ENCODE measurements around the gene PIK3R3. TPM values are rescaled to one million over a fixed set of nuclear protein-coding genes. Genes with fewer than 3 reads are reported as not detected.

PIK3R3 gene
- total and polyA plus RNA-seq, 9 donors = 3.6 to 20.3 (median 10.7) TPM

- intact Hi-C loops (cut with DNase I) = no loop called here
- 41 to 71% (median 61%) methylated on average over 1 of the region's 1 CpG for WGBS, 3 donors
- Histone ChIP-seq H3K36me3 (no peaks in the 10 kb centered on the region), H3K27ac (no peak overlapping the region), H3K9me3 (no peaks in the 10 kb centered on the region), H3K4me1 (ENCODE audit: insufficient read depth) (peaks cover 4% of the 10 kb centered on the region), H3K4me3 (no peak overlapping the region), H3K27me3 (no peaks in the 10 kb centered on the region)
- TF ChIP-seq POLR2A (IDR thresholded peaks at IDR 0.05) = no peak
- no peak for TF ChIP-seq CTCF (IDR thresholded peaks at IDR 0.05)
- no peak for TF ChIP-seq EP300 (IDR thresholded peaks at IDR 0.05)
- no peak for DNase-seq
Observed at GRCh38 chr1:46064708-46065107, 67.7 kb downstream of the PIK3R3 start.

- no peak overlapping the region for H3K4me3 ChIP-seq
- no peaks in the 10 kb centered on the region for H3K27me3 ChIP-seq
- intact Hi-C loops (cut with DNase I) = no loop called here
- TF ChIP-seq CTCF (IDR thresholded peaks at IDR 0.05) = no peak
- DNase-seq = no peak
- H3K36me3 ChIP-seq = no peaks in the 10 kb centered on the region
- H3K4me1 ChIP-seq (ENCODE audit: insufficient read depth) = peaks cover 3% of the 10 kb centered on the region
- H3K9me3 ChIP-seq = no peaks in the 10 kb centered on the region
- 60 to 80% (median 67%) methylated on average over 4 of the region's 4 CpGs for WGBS, 3 donors
- no peak overlapping the region for H3K27ac ChIP-seq
Observed at GRCh38 chr1:46062651-46063319, 69.6 kb downstream of the PIK3R3 start.

DNA sequence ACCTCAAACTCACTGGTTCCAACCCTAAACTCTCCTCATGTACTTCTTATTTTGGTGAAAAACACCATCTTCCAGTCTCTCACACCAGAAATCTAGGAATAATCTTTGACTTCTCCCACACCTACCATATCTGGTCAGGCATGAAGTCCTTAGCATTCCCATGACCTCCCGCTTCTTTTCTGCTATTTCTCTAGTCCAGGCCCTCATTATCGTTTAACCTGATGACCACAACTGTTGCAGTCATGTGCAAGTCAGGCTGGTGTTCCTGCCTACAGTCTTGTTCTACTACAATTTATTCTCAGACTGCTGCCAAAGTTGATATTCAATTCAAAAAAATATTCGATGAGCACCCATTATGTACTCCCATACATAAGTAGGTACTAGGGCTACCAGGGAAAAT is 71.3 kb downstream of the PIK3R3 start:
- H3K4me3 ChIP-seq = no peak overlapping the region
- H3K36me3 ChIP-seq = no peaks in the 10 kb centered on the region
- no peaks in the 10 kb centered on the region for H3K9me3 ChIP-seq
- DNase-seq = no peak
- H3K27me3 ChIP-seq = no peaks in the 10 kb centered on the region
- peaks cover 3% of the 10 kb centered on the region for H3K4me1 ChIP-seq (ENCODE audit: insufficient read depth)
- intact Hi-C loops (cut with DNase I) = no loop called here
- no peak for TF ChIP-seq CTCF (IDR thresholded peaks at IDR 0.05)
- TF ChIP-seq EP300 (IDR thresholded peaks at IDR 0.05) = no peak
- no peak for TF ChIP-seq POLR2A (IDR thresholded peaks at IDR 0.05)
- 64 to 83% (median 80%) methylated on average over 3 of the region's 3 CpGs for WGBS, 3 donors
- no peak overlapping the region for H3K27ac ChIP-seq

DNA sequence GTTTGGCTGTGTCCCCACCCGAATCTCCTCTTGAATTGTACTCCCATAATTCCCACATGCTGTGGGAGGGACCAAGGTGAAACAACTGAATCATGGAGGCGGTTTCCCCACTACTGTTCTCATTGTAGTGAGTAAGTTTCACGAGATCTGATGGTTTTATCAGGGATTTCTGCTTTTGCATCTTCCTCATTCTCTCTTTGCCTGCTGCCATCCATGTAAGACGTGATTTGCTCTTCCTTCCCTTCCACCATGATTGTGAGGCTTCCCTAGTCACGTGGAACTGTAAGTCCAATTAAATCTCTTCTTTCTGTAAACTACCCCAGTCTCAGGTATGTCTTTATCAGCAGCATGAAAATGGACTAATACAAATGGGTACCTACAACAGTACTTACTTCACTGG is 73.5 kb downstream of the PIK3R3 start:
- intact Hi-C loops (cut with DNase I) = no loop called here
- DNase-seq = no peak

More for the DNA sequence above, 73.5 kb downstream of the PIK3R3 start:
- Histone ChIP-seq H3K4me3 (no peak overlapping the region), H3K27me3 (no peaks in the 10 kb centered on the region), H3K27ac (no peak overlapping the region), H3K36me3 (no peaks in the 10 kb centered on the region), H3K4me1 (ENCODE audit: insufficient read depth) (peaks cover 3% of the 10 kb centered on the region), H3K9me3 (no peaks in the 10 kb centered on the region)
- TF ChIP-seq CTCF (IDR thresholded peaks at IDR 0.05) = no peak
- TF ChIP-seq POLR2A (IDR thresholded peaks at IDR 0.05) = no peak
- TF ChIP-seq EP300 (IDR thresholded peaks at IDR 0.05) = no peak
- WGBS, 3 donors = 95 to 100% (median 99%) methylated on average over 5 of the region's 5 CpGs

Measured in ovary (tissue), 9 donors.